HT1080 (cell line): Measurements from ENCODE around the gene FCHO2. TPM values are rescaled to one million over a fixed set of nuclear protein-coding genes. Genes with fewer than 3 reads are reported as not detected.
"Not testable (repeated sequence)": the region's sequence is repeated elsewhere in the genome, so short reads cannot be mapped to it uniquely, and the experiment has no call there.

Experiments
- DNase-seq: peaks from one replicate; pipeline ENCODE4 v3.0.0-alpha.2; 2015; ENCODE audit warnings: low read depth
- total RNA-seq: library from RNA; depleted of rRNA; stranded (reverse); fragments of >200 nt; shearing (Covaris generic); gene quantifications from 2 replicates; pipeline ENCODE4 v1.2.3, GENCODE V29; 2014

The FCHO2 gene
- total RNA-seq, 1 experiment from 2014 or later: 8.1 TPM

- DNase-seq: peak; percentile 62
Measured at GRCh38 chr5:72956324-72957140, 691 bp downstream of the FCHO2 start.

- DNase-seq: no peak
Measured at GRCh38 chr5:72957337-72957736, 1.5 kb downstream of the FCHO2 start.

- no peak for DNase-seq
Measured at GRCh38 chr5:72959257-72959656, 3.4 kb downstream of the FCHO2 start.

- DNase-seq: not testable (repeated sequence)
Measured at GRCh38 chr5:72974481-72974880, 18.6 kb downstream of the FCHO2 start.

- not testable (repeated sequence) for DNase-seq
Measured at GRCh38 chr5:72976810-72977209, 21.0 kb downstream of the FCHO2 start.

GRCh38 chr5:72985719-72986118 lies 29.9 kb downstream of the FCHO2 start:
- DNase-seq: no peak

GRCh38 chr5:72988769-72989168 lies 32.9 kb downstream of the FCHO2 start:
- DNase-seq: peak; percentile 16

GRCh38 chr5:72991394-72991793 lies 35.6 kb downstream of the FCHO2 start:
- no peak for DNase-seq

- DNase-seq: no peak
Measured at GRCh38 chr5:72994578-72994977, 38.7 kb downstream of the FCHO2 start.

- no peak for DNase-seq
Measured at GRCh38 chr5:72996632-72997031, 40.8 kb downstream of the FCHO2 start.

- DNase-seq: no peak
Measured at GRCh38 chr5:72999916-73000315, 44.1 kb downstream of the FCHO2 start.

- no peak for DNase-seq
Measured at GRCh38 chr5:73005886-73006285, 50.0 kb downstream of the FCHO2 start.

- no peak for DNase-seq
Measured at GRCh38 chr5:73007051-73007450, 51.2 kb downstream of the FCHO2 start.

- DNase-seq: no peak
Measured at GRCh38 chr5:73008831-73009230, 53.0 kb downstream of the FCHO2 start.

- not testable (repeated sequence) for DNase-seq
Measured at GRCh38 chr5:73011612-73012011, 55.8 kb downstream of the FCHO2 start.

GRCh38 chr5:73018892-73019291 lies 63.1 kb downstream of the FCHO2 start:
- DNase-seq: no peak

- no peak for DNase-seq
Measured at GRCh38 chr5:73019766-73020165, 63.9 kb downstream of the FCHO2 start.

GRCh38 chr5:73022471-73023169 lies 66.8 kb downstream of the FCHO2 start:
- DNase-seq: no peak

- not testable (repeated sequence) for DNase-seq
Measured at GRCh38 chr5:73024946-73025544, 69.2 kb downstream of the FCHO2 start.

- no peak for DNase-seq
Measured at GRCh38 chr5:73027361-73027760, 71.5 kb downstream of the FCHO2 start.

GRCh38 chr5:73027816-73028215 lies 72.0 kb downstream of the FCHO2 start:
- DNase-seq: no peak

GRCh38 chr5:73028991-73029595 lies 73.3 kb downstream of the FCHO2 start:
- DNase-seq: no peak
